Measurements from ENCODE around the gene CPT1A.

The CPT1A gene

DNA sequence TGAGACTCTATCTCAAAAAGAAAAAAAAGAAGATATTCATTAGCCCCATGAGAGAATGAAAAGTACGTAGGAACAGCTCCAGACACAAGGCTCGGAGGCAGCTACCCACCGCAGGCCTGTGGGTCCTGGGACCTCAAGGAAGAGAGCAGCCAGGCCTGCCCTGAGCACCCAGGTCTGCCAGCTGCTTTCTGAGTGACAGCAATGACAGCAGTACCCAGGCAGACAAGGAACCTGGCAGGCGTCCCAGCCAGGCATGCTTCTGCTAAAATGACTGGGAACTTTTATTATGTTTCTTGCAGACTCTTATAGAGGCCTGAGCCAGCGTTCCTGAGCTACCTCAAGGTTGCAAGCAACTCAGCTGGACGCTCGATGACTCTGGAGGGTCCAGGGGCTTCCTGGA, 31.6 kb downstream of the CPT1A start:
- no peak for DNase-seq (ENCODE audit: low spot score)
- TF ChIP-seq, protein P1, sequence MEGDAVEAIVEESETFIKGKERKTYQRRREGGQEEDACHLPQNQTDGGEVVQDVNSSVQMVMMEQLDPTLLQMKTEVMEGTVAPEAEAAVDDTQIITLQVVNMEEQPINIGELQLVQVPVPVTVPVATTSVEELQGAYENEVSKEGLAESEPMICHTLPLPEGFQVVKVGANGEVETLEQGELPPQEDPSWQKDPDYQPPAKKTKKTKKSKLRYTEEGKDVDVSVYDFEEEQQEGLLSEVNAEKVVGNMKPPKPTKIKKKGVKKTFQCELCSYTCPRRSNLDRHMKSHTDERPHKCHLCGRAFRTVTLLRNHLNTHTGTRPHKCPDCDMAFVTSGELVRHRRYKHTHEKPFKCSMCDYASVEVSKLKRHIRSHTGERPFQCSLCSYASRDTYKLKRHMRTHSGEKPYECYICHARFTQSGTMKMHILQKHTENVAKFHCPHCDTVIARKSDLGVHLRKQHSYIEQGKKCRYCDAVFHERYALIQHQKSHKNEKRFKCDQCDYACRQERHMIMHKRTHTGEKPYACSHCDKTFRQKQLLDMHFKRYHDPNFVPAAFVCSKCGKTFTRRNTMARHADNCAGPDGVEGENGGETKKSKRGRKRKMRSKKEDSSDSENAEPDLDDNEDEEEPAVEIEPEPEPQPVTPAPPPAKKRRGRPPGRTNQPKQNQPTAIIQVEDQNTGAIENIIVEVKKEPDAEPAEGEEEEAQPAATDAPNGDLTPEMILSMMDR (IDR thresholded peaks at IDR 0.05), result no peak
- Histone ChIP-seq H3K4me3 (no peak overlapping the region), H3K27ac (no peak overlapping the region)

DNA sequence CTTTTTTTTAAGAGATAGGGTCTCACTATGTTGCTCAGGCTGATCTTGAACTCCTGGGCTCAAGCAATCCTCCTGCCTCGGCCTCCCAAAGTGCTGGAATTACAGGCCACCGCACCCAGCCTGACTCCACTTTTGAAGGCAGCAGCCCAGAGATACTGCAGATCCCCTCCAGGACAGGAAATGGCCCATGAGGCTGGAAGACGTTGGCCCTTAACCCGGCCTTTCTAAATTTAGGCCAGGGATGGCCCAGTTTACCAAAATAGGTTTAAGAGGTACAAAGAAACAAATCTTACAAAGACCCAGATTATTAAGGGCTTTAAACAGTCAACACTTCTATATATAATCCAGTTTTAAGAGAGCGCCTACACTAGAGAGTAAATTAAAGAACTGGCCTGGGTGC, 32.2 kb downstream of the CPT1A start:
- no peak overlapping the region for H3K27ac ChIP-seq
- no peak for DNase-seq (ENCODE audit: low spot score)
- no peak overlapping the region for H3K4me3 ChIP-seq
- TF ChIP-seq, protein P1 (IDR thresholded peaks at IDR 0.05), result no peak

DNA sequence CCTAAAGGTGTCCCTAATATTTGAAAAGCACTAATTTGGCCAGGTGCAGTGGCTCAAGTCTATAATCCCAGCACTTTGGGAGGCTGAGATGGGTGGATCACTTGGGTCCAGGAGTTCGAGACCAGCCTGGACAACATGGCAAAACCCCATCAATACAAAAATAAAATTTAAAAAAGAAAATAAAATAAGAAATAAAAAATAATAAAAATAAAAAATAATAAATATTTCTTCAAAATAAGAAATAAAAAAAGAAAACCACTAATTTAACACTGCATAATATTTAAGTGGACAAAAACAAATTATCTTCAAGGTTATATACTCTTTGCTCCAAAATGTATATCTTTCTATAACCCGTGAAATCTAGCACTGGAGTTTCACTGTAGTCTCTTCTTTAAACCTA, 32.9 kb downstream of the CPT1A start:
- DNase-seq (ENCODE audit: low spot score), result no peak
- Histone ChIP-seq H3K27ac (no peak overlapping the region), H3K4me3 (no peak overlapping the region)
- TF ChIP-seq, protein P1 (IDR thresholded peaks at IDR 0.05), result no peak

DNA sequence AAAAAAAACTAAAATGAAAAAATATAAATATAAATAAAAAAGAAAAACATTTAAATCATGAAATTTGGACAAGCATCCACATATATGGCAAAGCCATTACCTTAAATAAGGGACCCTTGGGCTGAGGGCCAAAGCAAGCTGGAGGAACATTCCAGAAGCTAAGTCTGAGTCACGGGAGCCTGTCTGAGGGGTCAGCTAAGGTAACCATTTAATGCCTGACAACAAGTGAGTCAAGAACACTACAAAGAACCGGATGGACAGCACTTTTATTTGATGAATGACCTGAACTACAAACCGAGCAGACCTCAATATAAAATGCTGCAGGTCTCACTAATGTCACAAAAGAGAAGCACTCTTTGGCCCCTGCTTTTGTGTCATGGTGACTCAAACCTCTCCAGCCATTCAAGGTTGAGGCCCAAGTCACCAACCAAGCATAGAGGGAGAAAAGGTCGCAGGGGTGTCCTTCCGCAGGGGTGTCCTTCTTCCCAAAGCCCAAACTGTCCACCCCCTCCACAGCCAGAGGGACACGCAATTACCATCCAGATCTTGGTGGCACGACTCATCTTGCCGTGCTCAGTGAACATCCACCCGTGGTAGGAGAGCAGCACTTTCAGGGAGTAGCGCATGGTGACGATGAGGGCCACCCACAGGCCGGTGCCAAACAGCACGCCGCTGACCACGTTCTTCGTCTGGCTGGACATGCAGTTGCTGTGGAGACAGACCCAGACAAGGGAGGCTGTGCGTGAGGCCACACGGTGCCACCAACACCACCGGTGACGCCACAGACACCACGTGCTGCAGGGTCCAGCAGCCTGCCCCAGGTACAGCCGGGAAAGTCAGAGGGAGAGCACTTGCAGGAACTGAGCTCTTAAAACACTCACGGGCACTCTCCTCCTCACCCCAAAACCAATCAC, 34.5 kb downstream of the CPT1A start:
- Histone ChIP-seq H3K4me3 (no peak overlapping the region), H3K27ac (peak overlapping the region in 1 of 2 donors; percentile 21)
- no peak for DNase-seq (ENCODE audit: low spot score)
- TF ChIP-seq, protein P1 (IDR thresholded peaks at IDR 0.05), result no peak

DNA sequence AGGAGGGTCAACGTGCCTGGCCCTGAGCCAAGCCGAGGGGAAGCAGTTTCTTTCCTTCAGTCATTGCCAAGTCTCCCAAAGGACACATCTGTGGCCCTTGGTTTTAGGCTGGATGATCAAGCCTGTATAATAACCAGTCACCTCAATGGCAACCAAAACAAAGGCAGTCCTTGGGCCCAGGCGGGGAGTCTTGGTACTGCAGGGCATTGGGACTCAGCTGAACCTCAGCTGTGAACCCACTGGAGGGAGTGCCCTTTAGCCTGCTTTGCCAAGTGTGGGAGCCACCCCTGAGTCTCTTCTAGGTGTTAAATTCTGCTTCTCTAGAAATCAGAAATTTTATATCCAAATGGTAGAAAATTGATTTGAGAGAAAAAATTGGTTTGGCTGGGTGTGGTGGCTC, 36.9 kb downstream of the CPT1A start:
- Histone ChIP-seq H3K27ac (no peak overlapping the region), H3K4me3 (no peak overlapping the region)
- TF ChIP-seq, protein P1 (IDR thresholded peaks at IDR 0.05), result no peak
- DNase-seq (ENCODE audit: low spot score), result no peak

DNA sequence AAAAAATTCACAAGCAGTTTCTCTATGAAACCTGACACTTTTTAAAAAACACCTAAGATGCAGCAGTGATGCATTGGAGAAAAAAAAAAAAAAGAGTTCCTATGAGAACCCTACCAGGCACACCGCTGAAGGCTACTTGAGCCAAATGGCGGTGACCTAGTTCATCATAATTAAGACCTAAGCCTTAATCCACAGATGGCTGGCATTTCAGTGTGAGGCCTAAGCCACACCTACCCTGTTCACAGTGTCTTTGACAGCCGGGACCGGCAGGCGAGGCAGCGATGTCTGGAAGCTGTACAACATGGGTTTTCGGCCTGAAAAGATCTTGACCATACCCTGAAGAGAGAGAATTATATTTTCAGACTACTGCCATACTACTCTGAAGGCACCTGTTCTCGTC, 38.0 kb downstream of the CPT1A start:
- Histone ChIP-seq H3K27ac (no peak overlapping the region), H3K4me3 (no peak overlapping the region)
- no peak for DNase-seq (ENCODE audit: low spot score)
- TF ChIP-seq, protein P1 (IDR thresholded peaks at IDR 0.05), result no peak

DNA sequence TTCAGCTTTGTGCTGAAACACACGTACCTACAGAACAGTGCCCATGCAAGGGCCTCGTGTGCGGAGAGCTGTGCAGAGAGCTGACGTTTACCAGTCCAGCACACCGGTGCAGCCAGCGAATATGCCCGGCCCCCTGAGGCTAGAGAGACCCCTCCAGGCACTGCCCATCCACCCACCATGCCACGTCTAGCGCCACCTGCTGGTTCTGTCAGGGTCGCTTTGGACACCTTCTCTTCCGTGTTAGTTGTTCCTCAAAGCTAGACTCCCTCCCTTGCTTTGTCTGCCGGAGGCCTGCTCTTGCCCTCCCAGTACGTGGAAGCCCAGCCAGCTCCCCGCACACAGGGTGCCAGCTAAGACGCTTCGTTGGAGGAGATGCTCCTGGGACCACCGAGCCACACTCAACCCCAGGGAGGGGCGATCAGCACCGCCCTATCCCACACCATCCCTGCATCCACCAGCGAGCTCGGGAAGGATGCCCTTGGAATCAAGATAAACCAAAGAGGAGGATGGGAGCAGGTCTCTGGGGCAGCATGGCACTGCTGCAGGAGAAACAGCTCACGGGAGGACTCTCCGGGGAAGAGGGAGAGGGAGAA, 43.4 kb downstream of the CPT1A start:
- TF ChIP-seq, protein P1 (IDR thresholded peaks at IDR 0.05), result peak; percentile 28
- no peak overlapping the region for H3K4me3 ChIP-seq
- no peak for DNase-seq (ENCODE audit: low spot score)

More for the DNA sequence above, 43.4 kb downstream of the CPT1A start:
- H3K27ac ChIP-seq, result no peak overlapping the region

All from coronary artery (tissue), 2 donors.